DND-41 (cell line): ENCODE measurements around the gene APLF.

Experiments
- EZH2 ChIP-seq: IDR thresholded peaks from 3 replicates; pipeline ENCODE4 v1.6.1; 2012; ENCODE audit warnings: borderline replicate concordance, low read depth, mild to moderate bottlenecking, moderate library complexity, low read length, inconsistent platforms; ENCODE audit not compliant: severe bottlenecking
- TF ChIP-seq, protein P1 (sequence below): IDR thresholded peaks from 2 replicates; pipeline ENCODE4 v1.5.1; 2012; ENCODE audit warnings: borderline replicate concordance, low read length, moderate library complexity, mild to moderate bottlenecking; ENCODE audit not compliant: poor library complexity, severe bottlenecking; ENCODE audit errors: extremely low read depth

DNA sequence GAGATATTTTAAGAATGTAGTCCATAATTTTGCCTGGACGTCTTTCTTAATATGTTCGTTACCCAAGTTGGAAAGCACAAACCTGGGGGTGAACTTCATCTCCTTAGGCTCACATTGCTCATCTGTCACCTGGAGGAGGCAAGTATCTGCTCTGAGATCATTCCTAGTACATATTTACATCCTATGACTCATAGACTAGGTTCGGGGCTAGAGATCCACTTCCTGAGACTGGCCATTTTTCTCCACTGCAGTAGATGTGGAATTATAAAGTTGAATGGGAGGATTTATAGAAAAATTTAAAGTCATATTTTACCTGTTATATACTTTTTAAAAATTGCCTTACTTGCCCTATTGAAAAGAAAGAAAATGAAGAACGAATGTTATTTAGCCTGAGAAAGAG is 98.5 kb downstream of the APLF start:
- no peak for TF ChIP-seq EZH2
- TF ChIP-seq, protein P1, sequence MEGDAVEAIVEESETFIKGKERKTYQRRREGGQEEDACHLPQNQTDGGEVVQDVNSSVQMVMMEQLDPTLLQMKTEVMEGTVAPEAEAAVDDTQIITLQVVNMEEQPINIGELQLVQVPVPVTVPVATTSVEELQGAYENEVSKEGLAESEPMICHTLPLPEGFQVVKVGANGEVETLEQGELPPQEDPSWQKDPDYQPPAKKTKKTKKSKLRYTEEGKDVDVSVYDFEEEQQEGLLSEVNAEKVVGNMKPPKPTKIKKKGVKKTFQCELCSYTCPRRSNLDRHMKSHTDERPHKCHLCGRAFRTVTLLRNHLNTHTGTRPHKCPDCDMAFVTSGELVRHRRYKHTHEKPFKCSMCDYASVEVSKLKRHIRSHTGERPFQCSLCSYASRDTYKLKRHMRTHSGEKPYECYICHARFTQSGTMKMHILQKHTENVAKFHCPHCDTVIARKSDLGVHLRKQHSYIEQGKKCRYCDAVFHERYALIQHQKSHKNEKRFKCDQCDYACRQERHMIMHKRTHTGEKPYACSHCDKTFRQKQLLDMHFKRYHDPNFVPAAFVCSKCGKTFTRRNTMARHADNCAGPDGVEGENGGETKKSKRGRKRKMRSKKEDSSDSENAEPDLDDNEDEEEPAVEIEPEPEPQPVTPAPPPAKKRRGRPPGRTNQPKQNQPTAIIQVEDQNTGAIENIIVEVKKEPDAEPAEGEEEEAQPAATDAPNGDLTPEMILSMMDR: no peak
